Astrocyte of the hippocampus (primary cell): ENCODE results near the gene OR52N1.

ENCODE experiments used
- DNase-seq: peaks from one replicate; pipeline ENCODE4 v3.0.0; 2011; ENCODE audit warnings: low read depth, low spot score

The OR52N1 gene

DNA sequence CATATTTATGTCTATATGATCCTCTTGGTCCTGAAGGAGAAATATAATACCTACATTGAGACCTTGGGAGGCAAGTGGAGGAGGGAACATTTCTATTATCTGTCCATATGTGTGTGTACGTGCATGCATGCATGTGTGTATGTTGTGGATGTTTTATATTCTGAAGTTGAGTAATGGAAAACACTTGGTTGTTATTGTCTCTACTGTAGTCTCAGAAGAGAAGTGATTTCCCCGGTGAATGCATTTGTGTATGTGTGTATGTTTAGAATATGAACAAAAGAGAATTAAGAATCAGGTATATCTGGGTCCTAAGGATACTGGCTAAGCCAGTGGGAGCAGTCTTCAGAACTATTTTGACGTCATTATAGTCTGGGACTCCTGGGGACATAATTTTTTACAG, at the start of gene OR52N1:
TSS of gene OR52N1 (minus strand) at position 101 of the 400 bp plus-strand sequence. CDS start 2,449 bp downstream, outside the sequence.
- DNase-seq = no peak

DNA sequence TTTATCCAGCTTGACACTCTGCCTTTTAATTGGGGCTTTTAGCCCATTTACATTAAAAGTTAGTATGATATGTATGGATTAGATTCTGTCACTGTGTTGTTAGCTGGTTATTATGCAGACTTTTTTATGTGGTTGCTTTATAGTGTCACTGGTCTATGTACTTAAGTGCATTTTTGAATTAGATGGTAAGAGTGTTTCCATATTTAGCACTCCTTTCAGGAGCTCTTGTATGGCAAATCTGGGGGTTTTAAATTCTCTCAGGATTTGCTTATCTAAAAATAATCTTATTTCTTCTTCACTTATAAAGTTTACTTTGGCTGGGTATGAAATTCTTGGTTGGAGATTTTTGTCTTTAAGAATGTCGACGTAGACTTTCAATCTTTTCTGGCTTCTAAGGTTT, 46.6 kb upstream of the OR52N1 start:
- DNase-seq = no peak

DNA sequence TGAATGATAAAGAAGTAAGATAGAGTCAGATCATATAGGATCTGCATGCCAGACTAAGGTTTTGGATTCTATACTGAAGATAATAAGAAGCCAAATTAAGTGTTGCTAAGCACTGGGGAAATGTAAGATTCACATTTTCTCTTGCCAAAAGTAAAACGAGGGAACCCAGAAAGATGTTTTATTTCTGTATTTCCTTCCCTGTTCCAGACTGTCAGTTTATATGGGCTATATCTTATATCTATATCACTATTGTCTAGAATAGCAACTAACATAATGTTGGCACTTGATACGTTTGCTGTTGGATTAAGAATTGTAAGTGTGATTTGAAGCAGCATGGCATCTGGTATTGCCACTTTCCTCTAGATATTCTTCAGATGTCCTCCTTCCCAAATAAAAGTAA, 42.4 kb upstream of the OR52N1 start:
- DNase-seq = no peak

DNA sequence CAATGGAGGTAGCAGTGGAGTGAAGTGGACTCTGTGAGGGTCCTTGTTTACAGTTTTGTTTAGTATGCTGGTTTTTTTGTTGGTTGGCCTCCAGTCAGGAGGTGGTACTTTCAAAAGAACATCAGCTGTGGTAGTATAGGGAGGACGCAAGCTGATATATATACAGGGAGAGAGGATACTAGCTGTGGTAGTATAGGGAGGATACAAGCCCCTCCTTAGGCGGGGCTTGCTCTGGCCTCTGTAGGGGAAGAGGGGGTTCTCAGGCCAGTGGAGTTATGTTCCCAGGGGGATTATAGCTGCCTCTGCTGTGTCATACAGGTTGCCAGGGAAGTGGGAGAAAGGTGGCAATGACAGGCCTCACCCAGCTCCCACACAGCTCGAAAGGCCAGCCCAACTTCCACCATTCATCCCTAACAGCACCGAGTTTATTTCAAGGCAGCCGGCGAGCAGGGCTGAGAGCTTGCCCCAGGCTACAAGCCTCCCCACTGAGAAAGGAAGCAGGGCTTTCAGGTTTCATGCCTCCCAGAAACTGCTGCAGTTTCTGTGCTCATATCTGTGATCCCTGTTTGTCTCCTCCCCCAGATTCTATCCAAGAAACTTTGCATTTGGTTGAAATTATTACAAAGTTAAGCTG, 40.2 kb upstream of the OR52N1 start:
- DNase-seq = no peak

DNA sequence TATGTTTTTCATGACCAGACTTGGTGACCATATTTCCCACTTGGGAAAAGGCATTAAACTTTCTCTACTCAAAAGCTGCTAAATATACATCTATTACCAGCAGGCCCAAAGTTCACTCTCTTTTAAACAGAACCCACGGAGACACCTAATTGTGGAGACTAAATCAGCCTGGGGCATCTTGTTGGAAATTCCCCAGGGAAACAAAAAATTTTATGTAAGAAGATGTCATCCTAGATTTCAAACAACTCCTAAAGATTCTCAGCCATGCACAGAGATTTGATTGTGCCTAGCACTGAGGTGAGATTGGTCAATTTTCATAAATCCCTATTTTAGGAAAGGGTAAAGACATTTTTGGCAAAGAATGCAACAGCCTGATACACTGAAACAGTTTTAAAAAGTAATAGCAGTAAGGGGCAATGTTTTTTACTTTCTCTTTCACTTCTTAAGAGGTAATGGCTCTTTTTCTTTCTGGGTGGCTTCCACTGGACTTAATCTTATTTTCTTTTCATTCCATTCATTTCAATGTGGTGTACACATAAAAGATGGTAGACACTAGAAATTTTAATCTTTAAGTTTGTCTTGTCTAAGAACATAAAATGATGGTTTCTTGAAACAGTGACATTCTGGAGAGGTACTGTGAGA, 27.3 kb upstream of the OR52N1 start:
- no peak for DNase-seq

DNA sequence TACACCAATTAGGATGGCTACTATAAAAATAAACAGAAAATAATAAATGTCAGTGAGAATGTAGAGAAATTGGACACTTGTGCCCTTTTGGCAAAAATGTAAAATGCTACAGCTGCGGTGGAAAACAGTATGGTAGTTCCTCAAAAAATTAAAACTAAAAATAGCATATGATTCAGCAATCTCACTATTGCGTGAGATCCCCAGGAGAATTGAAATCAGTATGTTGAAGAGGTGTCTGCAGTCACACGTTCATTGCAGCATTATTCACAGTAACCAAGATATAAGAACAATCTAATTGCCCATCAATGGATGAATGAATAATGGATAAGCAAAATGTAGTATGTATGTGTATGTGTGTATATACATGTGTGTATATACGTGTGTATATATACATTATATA, 24.5 kb upstream of the OR52N1 start:
- DNase-seq = no peak

DNA sequence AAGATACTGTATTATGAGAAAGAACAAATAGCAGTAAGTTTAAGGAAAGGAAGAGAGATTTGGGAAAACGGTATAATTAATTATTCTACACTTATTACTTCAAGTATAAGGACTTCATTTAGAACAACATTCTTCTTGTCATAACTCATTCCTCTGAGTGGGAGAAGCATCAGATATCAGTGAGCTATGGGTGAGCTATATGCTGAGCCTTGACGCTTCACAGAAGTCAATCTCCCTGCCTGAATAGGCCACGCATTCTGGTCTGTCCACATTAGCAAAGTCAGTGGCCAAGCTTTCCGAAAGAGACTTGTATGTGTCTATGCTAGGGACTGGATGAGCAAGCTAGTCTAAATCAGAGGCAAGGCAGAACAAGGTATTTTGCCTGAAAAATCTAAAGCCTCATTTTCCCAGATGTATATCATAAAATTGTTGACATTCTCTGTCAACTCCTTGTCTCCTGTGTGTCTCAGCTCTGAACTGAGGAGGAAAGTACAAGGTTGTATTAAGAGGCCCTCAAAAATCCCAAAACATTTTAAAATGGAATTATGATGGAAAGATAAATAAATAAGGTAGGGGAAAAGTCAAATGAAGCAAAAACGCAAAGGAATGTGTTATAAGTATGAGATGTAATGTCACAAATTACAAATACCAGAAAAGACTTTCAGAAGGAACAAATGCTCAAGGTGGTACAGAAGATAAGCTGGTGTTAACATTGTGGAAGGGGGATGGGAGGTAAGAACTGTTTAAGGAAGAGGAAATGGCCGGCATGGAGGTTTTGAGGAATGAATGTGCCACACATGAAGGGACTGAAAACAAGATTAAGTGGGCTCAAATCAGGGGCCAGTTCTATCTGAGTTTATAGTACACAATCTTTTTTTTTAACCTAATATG, 19.1 kb upstream of the OR52N1 start:
- no peak for DNase-seq

DNA sequence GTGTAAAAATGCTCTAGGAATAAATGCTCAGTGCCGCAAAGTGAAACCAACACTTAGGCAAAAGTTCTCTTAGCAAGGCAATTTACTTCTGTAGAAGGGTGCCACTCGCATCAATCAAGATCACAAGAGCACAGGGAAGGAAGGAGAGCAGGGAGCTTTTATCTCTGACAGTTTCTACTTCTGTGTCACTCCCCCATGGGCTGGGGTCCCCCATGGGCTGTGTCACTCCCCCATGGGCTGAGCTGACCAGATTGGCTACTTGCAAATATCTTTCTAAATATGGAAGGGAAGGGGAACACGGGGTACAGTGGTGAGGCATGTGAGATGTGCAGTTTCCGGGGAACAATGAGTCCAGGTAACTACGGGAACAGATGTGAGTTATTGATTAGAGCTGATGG, 18.1 kb upstream of the OR52N1 start:
- peak; percentile 1 for DNase-seq

DNA sequence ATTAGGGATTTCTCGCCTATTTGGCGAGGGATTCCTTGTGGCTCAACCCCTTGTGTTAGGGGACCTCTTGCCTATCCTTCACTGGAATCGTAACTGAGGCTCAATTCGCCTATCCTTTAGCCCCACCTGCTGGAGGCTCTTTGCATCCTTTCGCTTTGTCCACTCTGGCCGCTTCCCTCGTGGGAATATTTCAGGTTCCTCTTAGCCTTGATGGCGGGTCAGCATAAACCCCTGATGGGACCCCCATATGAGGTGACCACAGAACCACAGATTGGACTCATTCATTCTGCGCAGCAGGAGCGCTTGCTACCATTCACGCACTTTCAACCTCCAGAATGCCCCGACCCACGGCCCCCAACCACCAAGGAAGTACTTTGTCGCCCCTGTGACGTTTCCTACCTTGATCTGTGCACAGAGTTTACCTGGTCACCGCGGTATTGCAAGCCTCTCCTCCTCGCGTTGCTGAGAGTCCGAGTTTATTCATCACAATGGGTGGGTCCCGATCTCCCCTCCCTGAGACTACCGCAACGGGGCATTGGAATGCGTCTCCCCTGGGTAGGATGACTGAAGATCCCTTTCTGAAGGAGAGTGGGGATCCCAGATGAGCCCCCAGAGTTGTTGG, 17.5 kb upstream of the OR52N1 start, which contains the start of gene OR52N2:
TSS of gene OR52N2 (plus strand) at position 425 of the 622 bp plus-strand sequence. CDS start 11,412 bp downstream, outside the sequence.
- peak; percentile 83 for DNase-seq

DNA sequence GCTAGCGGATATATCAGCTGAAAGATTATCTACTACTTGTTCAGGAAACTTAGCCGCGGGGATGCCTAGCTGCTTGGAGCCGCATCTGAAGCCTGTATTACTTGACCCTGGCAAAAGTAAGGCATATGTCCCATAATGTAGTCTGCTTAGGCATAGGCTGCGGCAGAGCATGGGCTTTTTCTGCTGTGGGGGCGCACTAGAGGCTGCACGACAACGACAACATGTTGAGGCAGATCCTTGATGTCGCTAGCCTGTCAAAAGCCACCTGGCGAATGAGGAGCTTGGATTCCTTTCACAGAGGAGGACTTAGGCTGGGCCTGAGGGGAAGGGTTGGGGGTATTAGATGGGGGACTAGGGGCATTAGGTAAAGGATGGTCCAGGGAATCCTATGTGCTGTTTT, 16.5 kb upstream of the OR52N1 start:
- DNase-seq = no peak

DNA sequence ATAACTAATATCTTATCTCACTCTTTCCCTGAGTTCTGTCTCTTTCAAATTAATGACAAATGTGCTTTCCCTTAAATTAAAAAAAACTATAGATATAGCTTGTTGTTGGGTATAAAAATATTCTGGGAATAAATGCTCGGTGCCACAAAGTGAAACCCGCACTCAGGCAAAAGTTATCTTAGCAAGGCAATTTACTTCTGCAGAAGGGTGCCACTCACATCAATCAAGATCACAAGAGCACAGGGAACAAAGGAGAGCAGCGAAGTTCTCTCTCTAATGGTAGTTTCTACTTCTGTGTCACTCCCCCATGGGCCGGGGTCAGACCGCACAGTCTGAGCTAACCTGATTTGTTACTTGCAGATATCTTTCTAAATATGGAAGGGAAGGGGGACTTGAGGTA, 12.9 kb upstream of the OR52N1 start:
- DNase-seq = no peak

DNA sequence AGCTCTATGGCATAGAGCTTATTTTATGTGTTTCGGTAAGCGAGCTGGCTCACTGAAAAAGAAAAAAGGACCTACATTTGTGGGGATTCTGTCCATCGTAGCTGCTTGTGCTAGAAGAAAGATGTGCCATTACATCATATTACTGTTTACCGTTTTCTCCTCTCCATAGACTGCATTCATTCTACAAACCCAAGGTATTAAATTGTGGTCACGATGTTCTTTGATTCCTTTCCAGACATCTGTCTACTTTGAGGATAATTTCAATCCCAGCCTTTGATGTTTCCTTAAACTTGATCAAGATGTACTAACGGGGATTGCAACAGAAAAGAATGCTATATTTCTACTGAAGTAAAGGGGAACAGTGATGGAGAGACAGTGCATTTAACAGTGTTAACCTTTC, 5.5 kb upstream of the OR52N1 start:
- no peak for DNase-seq

DNA sequence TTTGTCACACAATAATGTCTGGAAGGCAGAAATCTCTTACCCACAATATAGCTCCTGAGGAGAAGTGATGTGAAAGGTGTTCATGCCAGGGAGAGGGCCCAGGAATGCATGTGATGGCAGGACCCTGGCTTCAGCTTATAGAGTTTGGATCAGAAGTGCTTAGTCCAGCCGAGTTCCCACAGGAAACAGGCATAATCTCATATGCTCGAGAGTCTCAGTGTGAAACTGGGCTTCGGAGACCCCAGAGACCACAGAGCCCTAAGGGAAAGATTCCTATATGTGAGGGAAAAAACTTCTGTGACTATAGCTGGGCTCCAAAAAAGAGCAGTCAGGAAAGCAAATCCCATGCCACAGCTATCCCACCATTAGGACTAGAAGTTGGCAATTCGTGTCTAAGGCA, 7.8 kb downstream of the OR52N1 start, which contains the start of gene OR52N5:
TSS of gene OR52N5 (minus strand) at position 101 of the 400 bp plus-strand sequence. CDS start 4,721 bp downstream, outside the sequence.
- DNase-seq = no peak

DNA sequence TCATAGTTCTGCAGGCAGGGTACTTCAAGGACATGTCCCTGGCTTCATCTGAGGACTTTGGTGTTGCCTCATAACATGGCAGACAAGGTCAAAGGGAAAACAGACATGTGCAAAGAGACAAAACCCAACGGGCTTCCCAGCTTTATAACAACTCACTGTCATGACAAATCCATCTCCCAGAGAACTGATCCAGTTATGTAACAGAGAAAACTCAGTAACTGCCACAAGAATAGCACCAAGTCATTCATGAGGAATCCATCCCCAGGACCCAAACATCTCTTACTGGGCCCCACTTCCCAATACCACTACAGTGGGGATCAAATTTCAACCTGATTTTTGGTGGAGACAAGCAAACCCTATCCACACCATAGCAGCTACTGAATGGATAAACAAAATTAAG, 24.0 kb downstream of the OR52N1 start:
- DNase-seq = peak; percentile 0

DNA sequence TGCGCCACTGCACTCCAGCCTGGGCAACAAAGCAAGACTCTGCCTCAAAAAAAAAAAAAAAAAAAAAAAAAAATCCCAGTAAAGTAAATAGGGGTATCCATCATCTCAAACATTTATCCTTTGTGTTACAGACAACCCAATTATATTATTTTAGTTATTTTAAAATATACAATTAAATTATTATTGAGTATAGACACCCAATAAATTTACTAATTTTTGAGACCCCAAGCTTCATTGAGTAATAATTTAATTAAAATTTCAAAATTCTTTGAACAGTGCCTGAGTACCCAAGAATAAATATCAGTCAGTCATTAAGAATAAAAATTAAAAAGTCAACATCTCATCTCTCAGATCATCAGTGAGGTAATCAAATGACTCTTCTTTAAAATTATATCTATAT, 37.1 kb downstream of the OR52N1 start, which contains the start of gene OR52N4:
TSS of gene OR52N4 (plus strand) at position 301 of the 400 bp plus-strand sequence. CDS start 498 bp downstream, outside the sequence.
- no peak for DNase-seq

DNA sequence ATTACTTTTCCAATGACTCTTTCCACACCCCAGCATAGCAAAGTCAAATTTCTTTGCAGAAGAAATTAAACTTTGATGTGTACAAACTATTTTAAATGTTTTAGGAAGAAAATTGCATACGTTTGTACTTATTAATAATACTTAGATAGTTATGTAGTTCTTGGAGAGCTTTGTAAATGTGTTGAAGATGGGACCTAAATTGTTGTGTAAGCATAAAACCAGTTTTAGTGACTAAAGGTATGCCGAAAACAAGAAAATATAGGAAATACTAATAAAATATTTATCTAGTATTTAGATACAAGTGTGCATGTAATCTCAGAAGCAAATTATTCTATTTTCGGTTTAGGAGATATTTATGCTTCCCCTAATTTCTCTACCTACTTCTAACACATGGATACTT, 41.2 kb downstream of the OR52N1 start:
- DNase-seq = no peak

DNA sequence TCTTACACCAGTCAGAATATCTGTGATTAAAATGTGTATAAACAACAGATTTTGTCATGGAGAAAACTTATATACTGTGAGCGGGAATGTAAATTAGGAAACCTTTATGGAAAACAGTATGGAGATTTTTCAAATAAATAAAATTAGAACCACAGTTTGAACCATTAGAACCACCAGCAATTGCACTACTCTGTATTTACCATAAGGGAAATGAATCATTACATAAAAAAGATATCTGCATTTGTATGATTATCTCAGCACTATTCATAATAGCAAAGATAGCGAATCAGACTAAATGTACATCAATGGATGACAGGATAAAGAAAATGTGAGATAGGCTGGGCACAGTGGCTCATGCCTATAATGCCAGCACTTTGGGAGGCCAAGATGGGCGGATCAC, 44.5 kb downstream of the OR52N1 start:
- no peak for DNase-seq

DNA sequence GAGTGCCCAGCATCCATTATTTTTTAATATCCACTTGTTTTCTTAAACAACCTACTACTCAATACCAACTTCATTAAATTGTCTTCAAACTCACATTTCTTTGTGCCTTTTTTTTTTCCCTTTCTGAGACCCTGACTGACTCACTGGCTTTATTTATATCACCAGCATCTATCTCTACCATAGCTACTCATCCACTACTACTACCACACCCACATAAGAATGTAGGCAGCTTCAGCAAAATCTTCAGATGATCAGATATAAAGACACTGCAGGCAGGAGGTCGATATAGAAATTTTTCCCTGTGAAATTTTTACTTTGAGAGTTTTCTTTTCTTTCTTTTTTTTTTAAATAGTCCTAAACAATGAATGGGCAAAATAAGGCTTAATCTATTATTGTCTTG, 52.6 kb downstream of the OR52N1 start:
- DNase-seq = no peak

DNA sequence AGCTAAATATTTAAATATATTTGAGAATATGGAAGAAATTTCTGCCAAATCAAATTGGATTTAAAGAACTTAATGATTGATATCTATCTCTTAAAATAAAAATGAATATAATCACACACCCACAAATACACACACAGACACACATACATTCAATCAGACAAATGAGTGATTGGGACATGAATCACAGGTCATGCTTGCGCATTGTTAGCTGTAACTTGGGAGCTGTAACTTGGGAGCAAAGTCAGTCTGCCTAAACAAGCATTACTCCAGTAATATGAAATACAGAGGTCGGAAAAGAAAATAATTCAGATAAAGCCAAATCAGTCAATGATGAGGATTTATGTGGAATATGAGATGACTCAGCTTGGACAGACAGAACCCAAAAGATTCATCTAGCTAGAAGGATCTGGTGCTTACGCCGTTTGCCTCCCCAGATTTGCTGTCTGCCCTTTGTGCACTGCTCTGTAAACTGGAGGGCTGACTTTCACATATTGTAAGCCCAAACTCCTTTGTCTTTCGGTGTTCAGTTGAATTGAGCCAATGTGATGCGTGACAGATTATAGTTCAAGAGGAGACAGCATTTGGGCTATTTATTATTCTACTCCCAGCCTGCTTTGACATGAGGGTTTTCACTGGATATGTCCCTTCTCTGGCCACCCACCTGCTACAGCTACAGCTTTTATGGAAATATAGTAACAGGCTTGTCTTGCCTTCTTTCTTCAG, 53.2 kb downstream of the OR52N1 start:
- no peak for DNase-seq

DNA sequence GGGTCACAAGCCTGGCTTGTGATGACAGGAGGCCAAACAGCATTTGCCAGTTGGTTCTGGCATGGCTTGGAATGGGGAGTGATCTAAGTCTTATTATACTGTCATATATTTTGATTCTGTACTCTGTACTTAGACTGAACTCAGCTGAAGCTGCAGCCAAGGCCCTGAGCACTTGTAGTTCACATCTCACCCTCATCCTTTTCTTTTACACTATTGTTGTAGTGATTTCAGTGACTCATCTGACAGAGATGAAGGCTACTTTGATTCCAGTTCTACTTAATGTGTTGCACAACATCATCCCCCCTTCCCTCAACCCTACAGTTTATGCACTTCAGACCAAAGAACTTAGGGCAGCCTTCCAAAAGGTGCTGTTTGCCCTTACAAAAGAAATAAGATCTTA, 54.0 kb downstream of the OR52N1 start:
- DNase-seq = peak; percentile 26
